ENCODE results near the gene PTER.

DNA sequence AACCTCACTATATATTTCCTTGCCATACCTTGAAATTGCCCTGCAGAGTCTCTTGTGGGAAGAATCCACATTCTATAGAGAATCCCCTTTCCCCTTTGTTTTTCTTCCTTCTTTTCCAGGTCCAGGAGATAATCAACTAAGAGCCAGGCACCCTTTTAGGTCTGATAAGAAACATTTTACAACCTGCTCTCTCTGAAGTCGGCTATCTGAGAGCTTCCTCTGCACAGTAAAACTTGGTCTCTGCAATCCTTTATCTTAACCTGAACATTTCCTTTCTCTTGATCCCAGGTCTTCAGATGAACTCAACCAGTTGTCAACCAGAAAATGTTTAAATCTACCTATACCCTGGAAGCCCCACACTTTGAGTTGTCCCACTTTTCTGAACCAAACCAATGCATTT lies 19.5 kb upstream of the PTER start:
- TF ChIP-seq HDAC6 (IDR thresholded peaks at IDR 0.05; ENCODE audit: unreplicated experiment) (no peak), POLR2A (IDR thresholded peaks at IDR 0.05; ENCODE audit: low read depth, low read length) (no peak), ETV6 (conservative IDR thresholded peaks at IDR 0.05 in 1 of 2, IDR thresholded peaks at IDR 0.05 in 1 of 2; ENCODE audit: borderline replicate concordance in 1 of 2, low read depth in 1 of 2) (no peak), NFYB (IDR thresholded peaks at IDR 0.05; ENCODE audit: insufficient read depth, low read depth, low read length) (no peak), POLR2AphosphoS5 (IDR thresholded peaks at IDR 0.05; ENCODE audit: low read length) (no peak), RAD21 (IDR thresholded peaks at IDR 0.05; ENCODE audit: insufficient read depth, low read depth, low read length) (no peak), CBX3 (IDR thresholded peaks at IDR 0.05; ENCODE audit: borderline replicate concordance, low read depth) (no peak), EP300 (IDR thresholded peaks at IDR 0.05; ENCODE audit: borderline replicate concordance in 1 of 2, control insufficient read depth in 1 of 2, low read depth in 2 of 2, low read length in 2 of 2) (no peak)
